SKM-1 treated with dmso at 0.1 percent for 144 hours (cell line): ENCODE measurements around the gene ADSS2.
A peak's percentile ranks its signal among the peaks of the same experiment; 100 is the strongest.
"Not testable (repeated sequence)": the region's sequence is repeated elsewhere in the genome, so short reads cannot be mapped to it uniquely, and the experiment has no call there.

ENCODE experiments used
- DNase-seq: peaks from one replicate; lab custom pipeline; 2025; ENCODE audit not compliant: unreplicated experiment; lab: John Stamatoyannopoulos, UW

Gene ADSS2

GRCh38 chr1:244451539-244451950, at the start of gene ADSS2:
Gene ADSS2 (minus strand): TSS chr1:244451909. CDS start chr1:244451817, 92 bp downstream.
- no peak for DNase-seq

- not testable (repeated sequence) for DNase-seq
Observed at GRCh38 chr1:244500515-244500914, 48.8 kb upstream of the ADSS2 start.

GRCh38 chr1:244499484-244499883, 47.8 kb upstream of the ADSS2 start:
- not testable (repeated sequence) for DNase-seq

- DNase-seq = no peak
Observed at GRCh38 chr1:244497805-244498204, 46.1 kb upstream of the ADSS2 start.

- no peak for DNase-seq
Observed at GRCh38 chr1:244496186-244496585, 44.5 kb upstream of the ADSS2 start.

GRCh38 chr1:244494653-244495052, 42.9 kb upstream of the ADSS2 start:
- DNase-seq = no peak

- not testable (repeated sequence) for DNase-seq
Observed at GRCh38 chr1:244484971-244485370, 33.3 kb upstream of the ADSS2 start.

- DNase-seq = no peak
Observed at GRCh38 chr1:244473059-244473605, 21.4 kb upstream of the ADSS2 start.

GRCh38 chr1:244466724-244467123, 15.0 kb upstream of the ADSS2 start:
- peak; percentile 14 for DNase-seq

GRCh38 chr1:244461245-244462071, 9.7 kb upstream of the ADSS2 start, which contains the start of gene CATSPERE:
Gene CATSPERE (plus strand): TSS chr1:244461273. CDS start chr1:244461430, 157 bp downstream.
- peak; percentile 80 for DNase-seq

- peak; percentile 15 for DNase-seq
Observed at GRCh38 chr1:244460197-244460596, 8.5 kb upstream of the ADSS2 start.

- no peak for DNase-seq
Observed at GRCh38 chr1:244458781-244459180, 7.1 kb upstream of the ADSS2 start.

GRCh38 chr1:244456586-244456985, 4.9 kb upstream of the ADSS2 start:
- no peak for DNase-seq

GRCh38 chr1:244454412-244454811, 2.7 kb upstream of the ADSS2 start:
- DNase-seq = no peak

- DNase-seq = peak; percentile 100
Observed at GRCh38 chr1:244451951-244452795, 464 bp upstream of the ADSS2 start.

GRCh38 chr1:244450597-244451538, 841 bp downstream of the ADSS2 start:
- peak; percentile 36 for DNase-seq

GRCh38 chr1:244449936-244450508, 1.7 kb downstream of the ADSS2 start:
- DNase-seq = peak; percentile 29

- DNase-seq = no peak
Observed at GRCh38 chr1:244448279-244449036, 3.3 kb downstream of the ADSS2 start.

- DNase-seq = no peak
Observed at GRCh38 chr1:244447552-244447951, 4.2 kb downstream of the ADSS2 start.
